ENCODE data around the gene EHD1. TPM values are rescaled to one million over a fixed set of nuclear protein-coding genes. Genes with fewer than 3 reads are reported as not detected.
"Not testable (repeated sequence)": the region's sequence is repeated elsewhere in the genome, so short reads cannot be mapped to it uniquely, and the experiment has no call there.

Gene EHD1
- polyA plus RNA-seq, 3 donors = 44.6 to 63.5 (median 49.4) TPM

DNA sequence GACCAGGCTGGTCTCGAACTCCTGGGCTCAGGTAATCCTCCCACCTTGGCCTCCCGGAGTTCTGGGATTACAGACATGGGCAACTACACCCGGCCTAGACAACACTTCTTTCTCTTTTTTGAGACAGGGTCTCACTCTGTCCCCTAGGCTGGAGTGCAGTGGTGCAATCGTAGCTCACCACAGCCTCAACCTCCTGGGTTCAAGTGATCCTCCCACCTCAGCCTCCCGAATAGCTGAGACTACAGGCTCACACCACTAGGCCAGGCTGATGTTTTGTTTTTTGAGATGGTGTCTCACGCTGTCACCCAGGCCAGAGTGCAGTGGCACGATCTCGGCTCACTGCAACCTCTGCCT, 32.7 kb downstream of the EHD1 start:
- DNase-seq (ENCODE audit: low read depth in 3 of 3, low spot score in 2 of 3) = not testable (repeated sequence)

- DNase-seq (ENCODE audit: low read depth in 3 of 3, low spot score in 2 of 3) = no peak
Observed at GRCh38 chr11:64845129-64845775, 33.2 kb downstream of the EHD1 start.

DNA sequence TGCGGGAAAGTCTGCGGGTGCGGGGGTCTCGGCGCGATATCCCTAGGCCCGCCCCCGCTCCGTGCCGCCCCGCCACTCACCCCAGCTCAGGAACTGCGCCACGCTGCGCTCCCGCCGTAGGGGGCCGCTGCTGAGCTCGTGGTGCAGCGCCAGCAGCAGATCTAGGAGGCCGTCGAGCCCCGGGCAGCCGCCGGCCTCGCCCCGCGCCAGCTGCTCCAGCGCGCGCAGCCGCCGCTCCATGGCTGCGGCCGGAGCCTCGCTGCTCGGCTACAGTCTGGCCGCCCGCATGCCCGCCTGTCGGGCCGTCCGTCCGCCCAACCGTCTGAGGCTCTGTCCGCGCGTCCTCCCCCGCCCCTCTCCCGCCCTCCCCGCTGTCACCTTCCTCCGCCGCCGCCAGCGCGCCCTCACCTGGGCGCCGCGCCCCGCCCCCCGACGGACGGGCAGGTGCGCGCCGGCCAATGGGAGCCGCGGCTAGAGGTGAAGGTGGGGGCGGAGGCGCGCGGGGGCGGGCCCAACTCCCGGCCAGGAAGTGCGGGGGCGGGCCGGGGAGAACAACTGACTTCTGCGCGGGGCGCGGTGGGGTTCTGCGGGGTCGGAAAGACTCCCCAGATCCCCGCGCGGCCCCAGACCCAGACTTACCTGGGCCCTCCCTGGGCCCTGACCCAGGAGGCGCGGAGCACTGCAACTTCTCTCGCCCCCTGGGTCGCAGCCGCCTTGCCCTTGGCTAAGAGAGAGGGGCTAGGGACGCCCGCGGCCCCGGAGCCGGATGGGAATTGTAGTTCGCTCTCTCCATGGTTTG, 33.9 kb downstream of the EHD1 start, which contains the start of gene CDC42BPG:
Gene CDC42BPG, minus strand, starts transcription at position 324 of the 799 bp plus-strand sequence. Its CDS starts 84 bp downstream, at position 240.
- peak in 1 of 3 donors; percentile 47 for DNase-seq (ENCODE audit: low read depth in 3 of 3, low spot score in 2 of 3)

GRCh38 chr11:64843686-64844329, 34.6 kb downstream of the EHD1 start:
- DNase-seq (ENCODE audit: low read depth in 3 of 3, low spot score in 2 of 3) = no peak

- no peak for DNase-seq (ENCODE audit: low read depth in 3 of 3, low spot score in 2 of 3)
Observed at GRCh38 chr11:64842851-64843685, 35.4 kb downstream of the EHD1 start.

DNA sequence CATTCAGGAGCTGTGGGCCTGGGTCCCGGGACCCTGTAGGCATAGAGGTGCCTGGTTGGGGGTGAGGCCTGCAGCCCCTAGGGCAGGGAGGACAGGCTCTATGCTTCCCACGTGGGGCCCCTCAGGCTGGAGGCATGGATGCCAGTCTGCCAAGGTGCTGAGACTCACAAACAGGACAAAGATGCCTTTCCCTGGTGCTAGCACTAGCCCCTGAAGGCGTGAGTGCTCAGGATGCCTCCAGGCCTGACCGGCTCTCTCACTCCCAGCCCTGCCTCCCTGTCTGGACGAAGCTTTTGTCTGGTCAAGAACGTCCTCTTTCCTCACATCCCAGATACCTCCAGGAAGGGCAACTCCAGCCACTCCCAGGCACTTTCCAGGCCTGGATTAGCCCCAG, 36.1 kb downstream of the EHD1 start:
- DNase-seq (ENCODE audit: low read depth in 3 of 3, low spot score in 2 of 3) = no peak

- DNase-seq (ENCODE audit: low read depth in 3 of 3, low spot score in 2 of 3) = no peak
Observed at GRCh38 chr11:64841592-64842365, 36.6 kb downstream of the EHD1 start.

DNA sequence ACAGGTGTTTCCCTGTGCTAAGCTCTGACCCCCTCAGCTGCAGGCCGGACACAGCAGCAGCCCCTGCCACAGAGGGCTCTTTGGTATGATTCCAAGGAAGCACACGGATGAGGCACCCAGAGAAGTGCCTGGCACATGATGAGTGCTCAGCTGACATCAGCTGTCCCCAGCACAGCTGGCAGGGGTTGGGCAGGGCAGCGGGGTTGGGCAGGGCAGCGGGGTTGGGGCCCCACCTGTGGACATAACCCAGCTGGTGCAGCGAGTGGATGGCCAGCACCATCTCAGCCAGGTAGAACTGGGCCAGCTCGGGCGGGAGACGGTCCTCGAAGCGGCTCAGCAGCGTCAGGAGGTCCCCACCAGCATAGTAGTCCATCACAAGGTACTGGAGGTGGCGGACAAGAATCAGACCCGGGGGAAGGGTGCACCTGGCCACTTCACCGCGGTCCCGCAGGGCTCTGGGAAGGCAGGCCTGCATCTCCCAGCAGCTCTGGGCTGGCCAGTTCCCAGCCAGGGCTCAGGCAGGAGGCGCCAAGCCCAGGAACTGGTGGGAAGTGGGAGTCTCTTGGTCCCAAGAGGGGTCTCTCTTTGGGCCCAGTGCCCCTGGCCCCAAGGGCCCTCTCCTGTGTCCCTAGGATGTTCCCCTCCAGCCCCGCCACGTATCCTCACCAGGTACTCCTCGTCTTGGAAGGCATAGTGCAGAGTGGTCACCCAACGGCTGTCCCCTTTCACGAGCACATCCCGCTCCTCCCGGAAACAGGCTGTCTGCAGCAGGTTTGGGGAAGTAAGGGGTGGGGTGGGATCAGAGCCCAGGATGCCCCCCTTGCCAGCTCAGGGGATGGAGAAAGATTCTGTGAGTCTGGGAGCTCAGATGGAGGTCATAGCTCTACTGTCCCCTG, 38.3 kb downstream of the EHD1 start:
- no peak for DNase-seq (ENCODE audit: low read depth in 3 of 3, low spot score in 2 of 3)

GRCh38 chr11:64839335-64839734, 39.1 kb downstream of the EHD1 start:
- no peak for DNase-seq (ENCODE audit: low read depth in 3 of 3, low spot score in 2 of 3)

DNA sequence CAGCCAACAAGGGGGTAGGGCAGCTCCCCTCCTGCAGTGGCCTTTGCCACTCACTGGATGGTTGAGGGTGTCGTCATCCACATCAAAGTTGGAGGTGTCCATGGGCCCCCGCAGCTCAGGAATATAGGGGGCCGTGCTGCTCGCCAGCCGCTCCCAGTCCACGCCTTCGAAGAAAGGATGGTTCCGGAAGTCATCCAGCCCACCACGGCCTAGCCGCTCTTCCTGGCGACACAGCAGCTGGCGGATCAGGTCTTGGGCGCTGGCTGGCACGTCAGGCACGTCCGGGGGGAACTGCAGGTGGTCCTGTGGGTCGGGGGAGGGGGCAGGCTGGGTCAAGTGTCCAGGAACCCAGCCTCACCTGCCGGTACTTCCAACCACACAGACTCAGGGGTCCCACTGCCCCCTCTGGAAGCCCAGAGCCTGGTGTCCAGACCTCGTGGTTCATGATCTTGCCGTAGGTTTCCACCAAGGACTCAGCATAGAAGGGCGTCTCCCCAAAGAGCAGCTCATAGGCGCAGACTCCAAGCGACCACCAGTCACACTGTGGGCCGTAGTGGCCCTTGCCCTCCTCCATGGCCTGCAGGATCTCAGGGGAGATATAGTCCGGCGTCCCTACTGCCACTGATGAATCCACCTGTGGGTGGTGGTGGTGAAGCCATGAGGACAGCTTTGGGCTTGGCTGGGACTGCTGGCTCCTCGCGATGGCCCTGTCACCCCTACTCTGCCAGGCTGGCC, 39.7 kb downstream of the EHD1 start:
- no peak for DNase-seq (ENCODE audit: low read depth in 3 of 3, low spot score in 2 of 3)

DNA sequence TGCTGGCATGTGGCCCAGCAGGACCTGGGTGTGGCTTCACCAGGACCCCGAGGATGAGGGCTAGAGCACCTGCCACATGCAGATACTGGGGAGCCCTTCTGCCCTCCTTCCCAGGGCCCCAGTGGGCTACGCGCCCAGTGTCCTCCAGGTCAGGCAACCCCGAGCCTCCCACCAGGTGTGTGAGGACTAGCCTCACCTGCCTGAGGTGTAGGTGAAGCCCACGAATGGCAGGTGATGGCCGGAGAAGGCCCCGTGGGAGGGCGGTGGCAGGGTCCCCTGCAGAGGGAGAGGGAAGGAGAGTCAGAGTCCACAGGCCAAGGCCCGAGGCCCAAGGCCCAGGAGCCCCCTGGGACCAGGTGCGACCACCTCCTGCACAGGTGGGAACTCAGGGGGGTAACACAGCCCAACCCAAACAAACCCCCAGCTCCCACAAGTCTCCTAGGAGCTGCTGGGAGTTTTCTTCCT, 40.5 kb downstream of the EHD1 start:
- DNase-seq (ENCODE audit: low read depth in 3 of 3, low spot score in 2 of 3) = no peak

DNA sequence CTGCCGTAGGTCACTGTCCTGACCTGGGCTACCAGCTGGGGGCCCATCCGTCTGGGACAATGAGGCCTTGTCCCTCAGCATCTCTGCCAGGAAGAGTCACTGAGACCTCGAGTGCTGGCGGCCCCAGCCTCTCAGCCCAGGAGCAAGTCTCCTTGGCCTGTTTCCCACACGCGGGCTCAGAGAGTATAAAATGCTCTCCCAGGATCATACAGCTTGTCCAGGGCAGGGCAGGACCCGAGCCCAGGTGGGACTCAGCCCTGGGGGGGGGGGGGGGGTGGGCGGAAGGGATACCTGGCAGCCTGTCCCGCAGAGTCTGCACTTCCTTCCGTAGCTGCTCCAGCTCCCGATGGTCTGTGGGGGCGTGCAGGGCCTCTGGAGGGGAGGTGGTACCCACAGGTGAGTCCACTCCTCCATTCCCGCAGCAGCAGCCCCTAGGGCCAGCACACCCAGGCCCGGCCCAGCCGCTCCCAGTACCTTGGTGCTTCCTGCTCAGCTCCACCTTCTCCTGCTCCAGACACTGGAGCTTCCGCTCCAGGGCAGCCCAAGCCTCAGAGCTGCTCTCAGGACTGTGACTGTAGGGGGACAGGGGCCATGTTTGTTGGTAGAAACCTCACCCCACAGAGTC, 41.9 kb downstream of the EHD1 start:
- no peak for DNase-seq (ENCODE audit: low read depth in 3 of 3, low spot score in 2 of 3)

GRCh38 chr11:64835616-64836447, 42.6 kb downstream of the EHD1 start:
- DNase-seq (ENCODE audit: low read depth in 3 of 3, low spot score in 2 of 3) = no peak

DNA sequence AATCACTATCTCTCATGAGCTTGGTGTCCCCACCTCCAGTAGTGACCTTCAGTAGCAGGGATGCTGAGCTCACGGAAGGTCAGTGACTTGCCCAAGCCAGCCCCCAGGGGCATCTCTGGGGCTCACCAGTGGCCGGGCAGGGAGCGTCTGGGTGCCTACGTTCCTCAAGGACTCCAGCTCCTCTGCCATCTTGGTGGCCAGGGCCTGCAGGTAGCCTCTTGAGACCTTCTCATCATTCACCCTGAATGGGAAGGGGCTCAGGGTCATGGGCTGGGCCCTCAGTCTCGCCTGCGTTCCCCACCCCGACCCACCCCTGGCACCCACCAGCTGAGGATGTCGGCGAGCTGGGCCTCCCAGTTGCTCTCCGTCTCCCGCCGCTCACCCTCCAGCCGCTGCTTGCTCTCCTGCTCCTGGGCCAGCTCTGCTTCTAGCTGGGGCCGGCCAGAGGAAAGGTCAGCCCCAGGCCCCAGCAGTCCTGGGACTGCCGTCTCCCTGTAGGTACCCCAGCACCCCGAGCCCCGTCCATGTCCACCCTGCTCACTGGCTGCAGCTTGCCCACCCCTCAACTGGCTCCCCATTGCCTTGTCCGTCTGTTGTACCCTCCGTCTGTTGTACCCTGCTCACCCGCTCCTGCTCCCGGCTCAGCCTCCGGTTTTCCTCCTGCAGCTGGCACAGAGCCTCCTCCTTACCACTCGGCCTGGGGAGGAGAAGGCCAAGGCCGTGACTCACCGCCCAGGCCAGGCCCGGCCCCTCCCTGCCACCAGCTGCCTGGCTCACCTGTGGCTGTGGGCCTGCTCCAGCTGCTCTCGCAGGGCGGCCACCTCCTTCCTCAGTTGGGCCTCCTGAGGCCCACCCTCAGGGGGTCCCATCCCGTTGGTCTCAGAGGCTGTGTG, 43.5 kb downstream of the EHD1 start:
- no peak for DNase-seq (ENCODE audit: low read depth in 3 of 3, low spot score in 2 of 3)

GRCh38 chr11:64834031-64834722, 44.2 kb downstream of the EHD1 start:
- DNase-seq (ENCODE audit: low read depth in 3 of 3, low spot score in 2 of 3) = no peak
